NOMO-1 (cell line): ENCODE data around the gene LTN1.

Experiments used
- DNase-seq, 2 experiments: peaks; one replicate each; lab custom pipeline; 2025; ENCODE audit not compliant: unreplicated experiment in 2 of 2; lab: John Stamatoyannopoulos, UW

The LTN1 gene

DNA sequence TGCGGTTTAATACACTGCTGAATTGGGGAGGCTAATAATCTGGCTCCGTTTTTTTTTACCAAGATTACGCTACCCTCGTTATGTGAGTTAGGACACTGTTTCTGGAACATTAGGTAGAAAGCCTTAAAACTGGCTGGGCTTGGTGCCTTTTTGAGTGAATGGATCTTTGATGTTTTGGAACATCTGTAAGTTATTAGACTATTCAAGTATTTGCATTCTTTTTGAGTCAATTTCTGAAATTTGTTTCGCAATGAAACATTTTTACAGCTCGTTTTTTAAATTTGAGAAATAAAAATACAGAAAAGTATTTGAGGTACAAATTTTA, 106.9 kb downstream of the LTN1 start:
- no peak for DNase-seq

DNA sequence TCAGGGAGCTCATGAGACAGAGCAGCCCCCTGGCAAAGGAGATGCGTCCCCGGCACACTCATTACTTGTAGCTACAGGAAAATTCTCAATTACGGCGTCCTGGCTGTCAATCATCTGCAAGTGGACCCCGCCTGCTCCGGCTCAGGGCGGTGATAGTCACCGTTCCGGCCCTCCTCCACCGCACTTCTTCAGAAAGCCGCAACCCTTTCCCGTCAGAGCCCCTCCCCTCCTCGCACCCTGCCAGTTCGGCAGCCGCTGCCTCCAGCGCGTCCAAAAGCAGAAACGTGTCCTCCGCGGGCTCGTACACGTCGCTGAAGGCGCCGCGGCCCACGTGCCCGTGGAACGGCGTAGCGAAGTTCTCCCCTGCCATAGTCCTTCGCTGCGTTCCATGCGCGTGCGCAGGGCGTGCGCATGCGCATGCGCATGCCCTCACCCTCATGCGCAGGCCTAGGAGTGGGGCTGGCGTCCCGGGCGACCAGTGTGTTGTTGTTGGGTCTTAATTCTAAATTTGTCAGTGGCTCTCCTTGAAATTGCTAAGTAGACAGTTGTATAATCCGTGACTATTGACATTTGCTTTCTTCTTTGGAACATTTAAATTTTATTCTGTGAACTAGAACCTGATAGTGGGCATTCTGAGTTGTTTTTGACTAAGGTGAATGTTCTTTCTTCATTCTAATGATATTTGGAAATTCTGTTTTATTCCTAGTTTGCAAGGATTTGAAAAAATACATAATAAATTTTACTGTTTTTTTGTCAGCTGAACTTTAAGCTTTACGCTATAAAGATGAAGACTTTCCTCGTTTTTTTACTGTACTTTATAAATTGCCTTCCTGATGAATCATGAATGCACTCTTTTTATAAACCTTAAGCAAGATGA, 107.5 kb downstream of the LTN1 start:
- peak; percentile 89 to 91 for DNase-seq

DNA sequence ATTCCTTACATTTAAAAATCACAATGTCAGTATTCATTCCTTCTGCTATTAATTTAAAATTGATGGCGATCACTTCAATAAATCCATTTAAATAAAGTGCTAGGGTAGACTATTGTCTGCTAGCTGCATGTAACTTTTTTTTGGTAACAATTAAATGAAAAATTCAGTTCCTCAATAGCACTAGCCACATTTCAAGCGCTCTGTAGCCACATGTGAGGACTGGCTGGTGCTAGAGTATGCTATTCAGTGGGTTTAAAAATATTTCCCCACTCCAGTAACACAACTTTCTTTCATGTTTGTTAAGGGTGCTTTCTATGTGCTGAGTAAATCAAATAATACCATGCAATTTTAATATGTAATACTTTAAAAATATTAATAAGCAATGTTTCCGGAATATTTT, 108.2 kb downstream of the LTN1 start:
- peak; percentile 28 to 69 for DNase-seq

DNA sequence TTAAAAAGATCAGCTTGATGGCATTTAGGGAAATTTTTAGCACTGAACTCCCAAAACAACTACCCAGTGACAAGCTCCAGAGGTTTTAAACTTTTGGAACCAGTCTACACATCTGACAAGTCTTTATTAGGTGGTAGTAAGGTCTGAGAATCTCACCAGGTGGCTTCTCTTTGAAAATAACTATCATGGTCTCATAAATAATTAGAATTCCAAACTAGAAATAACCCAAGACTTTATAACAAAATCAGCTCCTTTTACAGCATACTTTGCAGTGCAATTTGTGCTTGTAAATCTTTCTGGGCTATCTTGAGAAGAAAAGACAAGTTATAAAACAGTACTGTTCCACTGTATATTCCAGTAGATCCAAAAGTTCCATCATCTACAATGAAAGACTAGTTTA, 108.7 kb downstream of the LTN1 start:
- DNase-seq: no peak

DNA sequence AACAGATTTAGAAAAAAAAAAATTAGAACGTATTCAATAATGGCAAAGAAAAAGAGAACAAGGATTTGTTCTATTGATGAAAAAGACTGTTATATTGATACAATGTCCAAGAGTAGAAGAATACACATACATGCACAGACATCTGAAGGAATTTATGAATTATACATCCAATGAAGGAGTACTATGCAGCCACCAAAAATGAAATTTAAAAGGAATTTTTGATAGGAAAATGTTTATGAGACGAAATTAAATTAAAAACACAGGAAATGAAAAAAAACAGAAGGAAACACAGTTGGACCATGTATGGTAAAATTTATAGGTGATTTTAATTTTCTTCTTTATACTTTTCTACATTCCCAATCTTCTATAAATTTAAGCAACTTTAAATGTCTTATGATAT, 110.3 kb downstream of the LTN1 start:
- no peak for DNase-seq
